Kidney (tissue), 14 donors: ENCODE results near the gene CNTD1. TPM values are rescaled to one million over a fixed set of nuclear protein-coding genes. Genes with fewer than 3 reads are reported as not detected.

Experiments used
- DNase-seq, 5 donors: peaks; one replicate each; pipeline ENCODE4 v3.0.0-alpha.2; 2013 to 2020
- FAIRE-seq: peaks from 2 replicates; lab custom pipeline; 2012; peaks lifted over from hg19 to GRCh38; lab: Jason Lieb, UNC
- H3K27ac ChIP-seq, 2 donors: one replicate each; pipeline ENCODE4 v1.7.0; 2013; ENCODE audit warnings: low read depth in 2 of 2, low read length in 2 of 2, inconsistent platforms in 1 of 2
- H3K27me3 ChIP-seq: one replicate; pipeline ENCODE4 v1.7.1; 2013; ENCODE audit warnings: low read length, inconsistent platforms; ENCODE audit not compliant: control insufficient read depth, insufficient read depth
- H3K36me3 ChIP-seq, 3 donors: one replicate each; pipeline versions ENCODE4 v1.7.0 to v1.7.1; 2013; ENCODE audit warnings: low read length in 3 of 3, control low read depth in 1 of 3, inconsistent platforms in 1 of 3; ENCODE audit not compliant: insufficient read depth in 3 of 3, control insufficient read depth in 2 of 3
- H3K4me1 ChIP-seq, 3 donors: one replicate each; pipeline versions ENCODE4 v1.7.0 to v1.7.1; 2013; ENCODE audit warnings: low read length in 3 of 3, inconsistent platforms in 1 of 3, low read depth in 1 of 3; ENCODE audit not compliant: control insufficient read depth in 2 of 3, insufficient read depth in 2 of 3
- H3K4me3 ChIP-seq, 3 donors: one replicate each; pipeline versions ENCODE4 v1.7.0 to v1.8.1; 2013; ENCODE audit warnings: low read length in 3 of 3, control low read depth in 1 of 3, inconsistent platforms in 1 of 3
- H3K9ac ChIP-seq, 3 donors: one replicate each; pipeline versions ENCODE4 v1.7.0 to v1.7.1; 2013; ENCODE audit warnings: low read length in 3 of 3, control low read depth in 1 of 3, inconsistent platforms in 1 of 3
- H3K9me3 ChIP-seq, 3 donors: one replicate each; pipeline versions ENCODE4 v1.7.0 to v1.7.1; 2013; ENCODE audit warnings: low read length in 3 of 3, control low read depth in 1 of 3, inconsistent platforms in 1 of 3; ENCODE audit not compliant: control insufficient read depth in 2 of 3, insufficient read depth in 1 of 3
- intact Hi-C: fragments of 100-400 bp; cut with DNase I; formaldehyde crosslinking; loops from one replicate; pipeline ENCODE4 v1.11.1; 2022
- polyA plus RNA-seq: library from polyadenylated mRNA; stranded (reverse); fragments of 350-450 nt; fragmentation: Illumina TruSeq; extraction: RNeasy Lipid Tissue Mini Kit (QIAGEN cat#74804); gene quantifications from one replicate; pipeline ENCODE4 v1.2.3, GENCODE V29; 2014; ENCODE audit warnings: low read depth, low replicate concordance; ENCODE audit not compliant: insufficient read depth
- total RNA-seq: library from RNA; stranded (reverse); fragmentation: NEBNext Ultra II Directional; extraction: Animal tissue kit (Norgen Biotek cat#: 25700); gene quantifications from one replicate; pipeline ENCODE4 v1.2.1, GENCODE V29; 2021
- TF ChIP-seq, protein P1 (sequence below): IDR thresholded peaks from 3 replicates; pipeline ENCODE4 v1.5.1; 2012; ENCODE audit warnings: mild to moderate bottlenecking, moderate library complexity, borderline replicate concordance; ENCODE audit not compliant: insufficient read depth; ENCODE audit errors: extremely low read depth
- donor health status: control.
- donor health status: control.
- donor health status: control.
- donor health status: control.
- donor health status: control.
- donor health status: DM: yes; HTN: yes; CAD: no.
- donor health status: Normal renal cell carcinoma (clear cell type).

CNTD1 gene
- total and polyA plus RNA-seq, 2 donors from 2014 or later = 0.60 to 0.95 TPM

DNA sequence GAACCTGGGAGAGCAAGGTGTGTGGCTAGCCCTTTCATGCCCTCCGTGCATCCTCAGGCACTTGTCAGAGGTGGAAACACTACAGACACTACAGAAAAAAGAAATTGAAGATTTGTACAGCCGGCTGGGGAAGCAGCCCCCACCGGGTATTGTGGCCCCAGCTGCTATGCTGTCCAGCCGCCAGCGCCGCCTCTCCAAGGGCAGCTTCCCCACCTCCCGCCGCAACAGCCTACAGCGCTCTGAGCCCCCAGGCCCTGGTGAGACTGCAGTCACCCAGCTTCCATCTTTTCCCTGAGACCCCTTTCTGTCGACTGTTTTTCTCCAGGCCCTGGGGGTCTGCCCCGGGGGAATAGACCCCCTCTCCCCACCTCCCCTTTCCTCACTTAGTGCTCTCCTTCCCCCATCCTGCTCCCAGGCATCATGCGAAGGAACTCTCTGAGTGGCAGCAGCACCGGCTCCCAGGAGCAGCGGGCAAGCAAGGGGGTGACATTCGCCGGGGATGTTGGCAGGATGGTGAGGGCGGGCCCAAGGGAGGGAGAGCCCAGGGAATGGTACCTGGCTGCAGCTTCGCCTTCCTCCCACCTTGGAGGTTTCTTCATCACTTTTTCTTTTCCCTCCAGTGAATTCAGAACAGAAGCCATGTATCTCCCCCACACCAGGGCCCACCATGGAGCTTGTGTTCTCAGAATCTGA is 2.4 kb upstream of the CNTD1 start:
- Histone ChIP-seq H3K27me3 (no peaks in the 10 kb centered on the region), H3K9ac (peak overlapping the region in 1 of 3 donors; percentile 97), H3K27ac (peak overlapping the region; percentile 90 to 97), H3K4me3 (no peak overlapping the region), H3K4me1 (peaks cover 0 to 21% (median 13%) of the 10 kb centered on the region in 3 donors), H3K9me3 (no peaks in the 10 kb centered on the region), H3K36me3 (no peaks in the 10 kb centered on the region)
- DNase-seq = no peak
- TF ChIP-seq, protein P1, sequence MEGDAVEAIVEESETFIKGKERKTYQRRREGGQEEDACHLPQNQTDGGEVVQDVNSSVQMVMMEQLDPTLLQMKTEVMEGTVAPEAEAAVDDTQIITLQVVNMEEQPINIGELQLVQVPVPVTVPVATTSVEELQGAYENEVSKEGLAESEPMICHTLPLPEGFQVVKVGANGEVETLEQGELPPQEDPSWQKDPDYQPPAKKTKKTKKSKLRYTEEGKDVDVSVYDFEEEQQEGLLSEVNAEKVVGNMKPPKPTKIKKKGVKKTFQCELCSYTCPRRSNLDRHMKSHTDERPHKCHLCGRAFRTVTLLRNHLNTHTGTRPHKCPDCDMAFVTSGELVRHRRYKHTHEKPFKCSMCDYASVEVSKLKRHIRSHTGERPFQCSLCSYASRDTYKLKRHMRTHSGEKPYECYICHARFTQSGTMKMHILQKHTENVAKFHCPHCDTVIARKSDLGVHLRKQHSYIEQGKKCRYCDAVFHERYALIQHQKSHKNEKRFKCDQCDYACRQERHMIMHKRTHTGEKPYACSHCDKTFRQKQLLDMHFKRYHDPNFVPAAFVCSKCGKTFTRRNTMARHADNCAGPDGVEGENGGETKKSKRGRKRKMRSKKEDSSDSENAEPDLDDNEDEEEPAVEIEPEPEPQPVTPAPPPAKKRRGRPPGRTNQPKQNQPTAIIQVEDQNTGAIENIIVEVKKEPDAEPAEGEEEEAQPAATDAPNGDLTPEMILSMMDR = no peak
- intact Hi-C loops = no loop called here
- no peak for FAIRE-seq

DNA sequence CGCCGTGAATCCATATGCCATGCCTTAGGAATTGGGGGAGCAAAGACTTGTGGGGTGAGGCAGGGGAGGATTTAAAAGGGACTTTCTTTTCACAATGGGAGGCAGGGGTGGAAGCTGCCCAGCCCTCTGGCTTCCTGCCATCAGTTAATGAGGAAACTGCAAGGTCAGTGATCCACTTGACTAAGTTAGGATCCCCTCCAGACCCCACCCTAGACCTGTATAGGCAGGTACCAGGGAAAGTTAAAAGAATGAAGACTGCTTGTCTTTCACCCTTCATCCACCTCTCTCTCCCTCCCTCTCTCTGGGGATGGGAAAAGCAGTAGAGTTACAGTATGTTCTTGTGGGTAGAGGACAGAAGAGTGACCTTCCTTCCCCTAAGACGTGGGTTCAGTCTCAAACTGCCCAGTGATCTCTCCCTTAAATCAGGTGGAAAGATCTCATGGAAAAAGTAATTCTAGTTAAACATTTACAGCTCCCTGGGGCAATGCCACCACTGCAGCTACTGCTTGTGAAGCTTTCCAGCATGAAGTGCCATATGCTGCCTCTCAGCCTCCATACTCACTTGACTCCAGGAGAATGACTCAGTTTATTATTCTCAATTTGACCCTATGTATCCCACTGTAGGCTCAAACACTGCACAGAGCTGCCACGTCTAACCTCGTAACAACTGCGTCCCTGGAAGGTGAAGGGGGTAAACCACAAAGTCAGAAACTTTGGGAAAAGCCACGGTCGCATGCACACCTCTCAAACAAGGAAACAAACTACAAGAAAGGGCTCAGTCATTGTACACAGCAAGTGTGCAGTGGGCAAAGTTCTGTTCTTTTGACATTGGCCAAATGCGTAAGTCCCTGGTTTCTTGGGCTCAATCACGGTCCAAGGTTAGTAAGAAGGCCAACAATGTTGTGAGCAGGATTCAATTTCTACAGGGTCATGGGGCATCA is 1.3 kb upstream of the CNTD1 start:
- no peak for FAIRE-seq
- H3K27ac ChIP-seq = peak overlapping the region; percentile 90 to 97
- TF ChIP-seq, protein P1 = no peak

DNA sequence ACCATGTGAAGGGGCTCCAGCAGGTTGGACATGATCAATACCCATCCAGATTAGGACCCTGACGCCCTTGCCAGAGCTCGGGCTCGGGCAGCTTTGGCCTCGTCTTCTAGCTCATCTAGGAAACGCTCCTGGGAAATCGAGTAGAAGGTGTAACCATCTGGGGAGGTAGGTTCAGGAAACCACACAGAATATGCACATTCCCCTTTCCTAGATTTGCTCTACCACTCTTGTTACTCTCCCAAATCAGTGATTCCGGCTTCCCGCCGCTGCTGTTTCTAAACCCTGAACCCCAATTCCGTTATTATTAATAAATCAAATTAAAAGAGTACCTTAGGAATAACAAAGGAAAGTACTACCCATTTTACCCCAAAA is 664 bp upstream of the CNTD1 start:
- Histone ChIP-seq H3K9ac (peak overlapping the region; percentile 92 to 97 (median 95)), H3K36me3 (no peaks in the 10 kb centered on the region), H3K9me3 (no peaks in the 10 kb centered on the region), H3K27ac (peak overlapping the region; percentile 90 to 97), H3K4me1 (peaks cover 0 to 21% (median 13%) of the 10 kb centered on the region in 3 donors), H3K4me3 (peak overlapping the region; percentile 93 to 95 (median 94)), H3K27me3 (no peaks in the 10 kb centered on the region)
- intact Hi-C loops = no loop called here
- TF ChIP-seq, protein P1 = no peak
- DNase-seq (no peak), FAIRE-seq (no peak)

More for the DNA sequence above, 1.3 kb upstream of the CNTD1 start:
- intact Hi-C loops = no loop called here
- Histone ChIP-seq H3K4me1 (peaks cover 0 to 21% (median 13%) of the 10 kb centered on the region in 3 donors), H3K9ac (peak overlapping the region; percentile 92 to 97 (median 95)), H3K9me3 (no peaks in the 10 kb centered on the region), H3K27me3 (no peaks in the 10 kb centered on the region), H3K4me3 (peak overlapping the region; percentile 93 to 95 (median 94)), H3K36me3 (no peaks in the 10 kb centered on the region)
- DNase-seq = peak in 3 of 5 donors; percentile 59 to 89 (median 83)
